Measurements from ENCODE around the gene NRXN3.

Gene NRXN3

DNA sequence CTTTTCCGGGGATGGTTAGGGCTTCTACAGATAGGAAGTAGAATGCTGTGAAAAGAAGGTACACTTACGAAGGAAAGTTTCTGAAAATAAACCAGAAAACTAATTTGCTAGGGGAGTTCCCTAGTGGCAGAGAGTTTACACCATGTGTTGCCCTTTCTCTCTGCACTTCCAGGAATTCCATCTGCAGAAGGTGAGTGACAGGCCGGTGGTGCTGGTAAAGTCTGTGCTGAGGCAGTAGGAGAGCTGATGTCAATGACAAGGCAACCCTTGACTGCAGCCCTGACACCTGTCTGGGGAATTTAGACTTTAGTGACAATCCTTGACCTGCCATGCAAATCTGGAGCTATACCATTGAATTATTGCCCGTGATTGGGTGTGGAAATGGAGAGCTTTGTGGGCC lies 687.8 kb downstream of the NRXN3 start:
- TF ChIP-seq, protein P1, sequence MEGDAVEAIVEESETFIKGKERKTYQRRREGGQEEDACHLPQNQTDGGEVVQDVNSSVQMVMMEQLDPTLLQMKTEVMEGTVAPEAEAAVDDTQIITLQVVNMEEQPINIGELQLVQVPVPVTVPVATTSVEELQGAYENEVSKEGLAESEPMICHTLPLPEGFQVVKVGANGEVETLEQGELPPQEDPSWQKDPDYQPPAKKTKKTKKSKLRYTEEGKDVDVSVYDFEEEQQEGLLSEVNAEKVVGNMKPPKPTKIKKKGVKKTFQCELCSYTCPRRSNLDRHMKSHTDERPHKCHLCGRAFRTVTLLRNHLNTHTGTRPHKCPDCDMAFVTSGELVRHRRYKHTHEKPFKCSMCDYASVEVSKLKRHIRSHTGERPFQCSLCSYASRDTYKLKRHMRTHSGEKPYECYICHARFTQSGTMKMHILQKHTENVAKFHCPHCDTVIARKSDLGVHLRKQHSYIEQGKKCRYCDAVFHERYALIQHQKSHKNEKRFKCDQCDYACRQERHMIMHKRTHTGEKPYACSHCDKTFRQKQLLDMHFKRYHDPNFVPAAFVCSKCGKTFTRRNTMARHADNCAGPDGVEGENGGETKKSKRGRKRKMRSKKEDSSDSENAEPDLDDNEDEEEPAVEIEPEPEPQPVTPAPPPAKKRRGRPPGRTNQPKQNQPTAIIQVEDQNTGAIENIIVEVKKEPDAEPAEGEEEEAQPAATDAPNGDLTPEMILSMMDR (IDR thresholded peaks at IDR 0.05; ENCODE audit: extremely low read depth, insufficient read depth, missing control alignments) = no peak
- DNase-seq (ENCODE audit: low spot score) = no peak
- in situ Hi-C loops (cut with MboI; ENCODE audit: low pct_unique_long_range_greater_than_20kb, low sequenced_read_pairs, unreplicated experiment) = no loop called here

DNA sequence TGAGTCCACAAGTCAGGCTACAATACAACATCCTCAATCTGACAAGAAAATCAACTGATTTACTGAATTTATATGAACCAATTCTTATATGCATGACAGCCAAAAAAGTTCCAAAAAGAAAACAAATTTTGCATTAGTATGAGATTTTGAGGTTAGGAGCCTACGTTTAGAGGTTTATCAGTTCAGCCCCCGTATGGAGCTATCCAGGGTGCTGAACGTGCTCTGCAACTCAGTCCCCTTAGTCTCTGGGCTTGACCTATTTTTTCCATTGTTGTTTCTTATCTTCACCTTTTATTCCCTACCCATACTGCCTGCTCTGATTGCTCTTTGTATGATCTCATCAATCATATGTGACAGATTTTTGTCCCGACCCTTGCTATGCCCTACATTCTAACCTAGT lies 693.0 kb downstream of the NRXN3 start:
- peak; percentile 9 for DNase-seq (ENCODE audit: low spot score)
- in situ Hi-C loops (cut with MboI; ENCODE audit: low pct_unique_long_range_greater_than_20kb, low sequenced_read_pairs, unreplicated experiment) = no loop called here
- TF ChIP-seq, protein P1 (IDR thresholded peaks at IDR 0.05; ENCODE audit: extremely low read depth, insufficient read depth, missing control alignments) = no peak

DNA sequence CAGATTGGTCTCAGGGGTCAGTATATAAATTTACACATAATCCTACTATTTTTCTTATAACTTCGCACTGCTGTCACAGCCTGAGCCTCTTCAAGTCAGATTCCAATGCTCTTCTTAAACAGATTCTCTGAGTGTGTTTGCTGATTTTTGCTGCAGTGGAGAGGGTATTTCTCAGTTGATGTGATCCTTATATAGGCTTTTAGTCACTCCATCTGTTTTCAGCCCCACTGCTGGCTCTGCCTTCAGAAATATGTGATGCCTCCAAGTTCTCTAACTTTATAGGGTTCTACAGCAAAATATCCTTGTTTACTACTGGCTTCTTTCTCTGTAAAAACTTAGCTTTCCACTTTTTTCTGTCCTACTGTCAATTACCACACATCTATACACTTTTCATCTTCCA lies 702.7 kb downstream of the NRXN3 start:
- no peak for DNase-seq (ENCODE audit: low spot score)
- in situ Hi-C loops (cut with MboI; ENCODE audit: low pct_unique_long_range_greater_than_20kb, low sequenced_read_pairs, unreplicated experiment) = no loop called here
- TF ChIP-seq, protein P1 (IDR thresholded peaks at IDR 0.05; ENCODE audit: extremely low read depth, insufficient read depth, missing control alignments) = no peak

DNA sequence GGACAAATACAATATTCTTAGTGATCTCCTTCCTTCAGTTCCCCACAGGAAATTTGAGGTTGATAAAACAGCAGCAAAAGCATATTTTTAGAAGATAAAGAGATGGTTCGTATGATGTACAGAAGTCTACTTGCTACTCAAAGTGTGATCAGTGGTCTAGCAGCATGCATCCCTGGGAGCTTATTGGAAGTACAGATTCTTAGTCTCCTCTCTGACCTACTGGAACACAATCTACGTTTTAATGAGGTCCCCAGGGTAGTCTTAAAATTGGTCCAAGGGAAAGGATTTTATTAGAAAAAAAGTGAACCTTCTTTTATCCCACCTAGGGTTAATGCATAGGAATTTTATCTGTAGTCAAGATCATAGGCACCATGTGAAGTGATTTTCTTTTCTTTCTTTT lies 703.4 kb downstream of the NRXN3 start:
- TF ChIP-seq, protein P1 (IDR thresholded peaks at IDR 0.05; ENCODE audit: extremely low read depth, insufficient read depth, missing control alignments) = no peak
- in situ Hi-C loops (cut with MboI; ENCODE audit: low pct_unique_long_range_greater_than_20kb, low sequenced_read_pairs, unreplicated experiment) = no loop called here
- DNase-seq (ENCODE audit: low spot score) = no peak

DNA sequence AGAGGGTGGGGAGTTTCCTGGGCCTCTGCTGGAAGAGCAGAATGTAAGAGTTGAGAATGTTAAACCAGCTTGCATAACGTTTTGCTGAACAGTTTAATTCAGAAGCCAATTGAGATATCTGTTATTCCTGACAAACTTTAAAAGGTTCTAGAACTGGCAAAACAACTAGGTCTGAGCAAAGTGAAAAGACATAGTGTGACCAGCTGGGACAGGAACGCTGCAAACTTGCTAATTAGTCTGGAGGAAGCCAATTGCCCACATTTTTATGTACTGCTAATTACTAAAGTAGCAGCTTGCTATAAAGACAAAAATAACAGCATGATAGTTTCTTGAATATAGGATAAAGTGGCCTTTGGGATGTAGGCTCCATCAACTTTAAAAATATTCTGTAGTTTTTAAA lies 704.9 kb downstream of the NRXN3 start:
- in situ Hi-C loops (cut with MboI; ENCODE audit: low pct_unique_long_range_greater_than_20kb, low sequenced_read_pairs, unreplicated experiment) = no loop called here
- TF ChIP-seq, protein P1 (IDR thresholded peaks at IDR 0.05; ENCODE audit: extremely low read depth, insufficient read depth, missing control alignments) = no peak
- DNase-seq (ENCODE audit: low spot score) = no peak

DNA sequence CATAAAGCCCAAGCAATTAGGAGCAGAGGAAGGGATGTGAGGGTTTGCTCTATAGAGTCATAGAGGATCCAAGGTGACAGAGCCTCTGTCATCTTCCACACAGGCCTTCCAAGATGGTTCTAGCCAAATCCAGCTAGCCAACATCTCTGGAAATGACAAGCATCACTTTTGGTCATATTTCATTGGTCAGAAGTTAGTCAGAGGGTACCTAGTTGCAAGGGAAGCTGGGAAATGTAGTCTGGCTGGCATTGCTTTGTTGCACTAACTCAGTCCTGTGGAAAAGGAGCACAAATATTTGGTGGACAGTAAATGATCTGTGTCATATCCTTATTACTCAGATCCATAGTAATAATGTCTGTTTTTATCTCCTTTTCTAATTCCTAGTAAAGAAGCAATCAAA lies 715.7 kb downstream of the NRXN3 start:
- TF ChIP-seq, protein P1 (IDR thresholded peaks at IDR 0.05; ENCODE audit: extremely low read depth, insufficient read depth, missing control alignments) = no peak
- in situ Hi-C loops (cut with MboI; ENCODE audit: low pct_unique_long_range_greater_than_20kb, low sequenced_read_pairs, unreplicated experiment) = no loop called here
- DNase-seq (ENCODE audit: low spot score) = no peak

DNA sequence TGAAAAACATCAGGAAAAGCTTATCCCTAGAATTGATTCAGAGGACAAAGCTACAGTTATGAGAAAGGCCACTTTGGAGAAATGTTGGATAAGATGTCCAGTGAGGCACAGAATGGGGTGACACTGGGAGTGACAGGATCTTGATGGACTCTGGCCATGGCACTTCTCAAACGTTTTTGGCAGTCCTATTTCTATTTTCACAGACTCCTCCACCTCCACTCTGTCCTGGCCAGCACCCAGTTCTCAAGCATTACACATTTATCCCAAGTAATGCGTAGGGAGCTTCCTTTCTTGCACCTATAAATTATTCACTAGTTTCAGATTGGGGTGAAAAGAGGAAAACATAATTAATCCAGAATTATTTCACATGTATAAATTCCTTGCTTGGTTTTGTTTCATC lies 727.3 kb downstream of the NRXN3 start:
- in situ Hi-C loops (cut with MboI; ENCODE audit: low pct_unique_long_range_greater_than_20kb, low sequenced_read_pairs, unreplicated experiment) = no loop called here
- TF ChIP-seq, protein P1 (IDR thresholded peaks at IDR 0.05; ENCODE audit: extremely low read depth, insufficient read depth, missing control alignments) = no peak
- no peak for DNase-seq (ENCODE audit: low spot score)
